ENCODE data around the gene SLC47A1.
A peak's percentile ranks its signal among the peaks of the same experiment; 100 is the strongest.
"Not testable (repeated sequence)": the region's sequence is repeated elsewhere in the genome, so short reads cannot be mapped to it uniquely, and the experiment has no call there.

Gene SLC47A1

GRCh38 chr17:19555746-19556145, 22.1 kb downstream of the SLC47A1 start:
- DNase-seq (ENCODE audit: low spot score): no peak

DNA sequence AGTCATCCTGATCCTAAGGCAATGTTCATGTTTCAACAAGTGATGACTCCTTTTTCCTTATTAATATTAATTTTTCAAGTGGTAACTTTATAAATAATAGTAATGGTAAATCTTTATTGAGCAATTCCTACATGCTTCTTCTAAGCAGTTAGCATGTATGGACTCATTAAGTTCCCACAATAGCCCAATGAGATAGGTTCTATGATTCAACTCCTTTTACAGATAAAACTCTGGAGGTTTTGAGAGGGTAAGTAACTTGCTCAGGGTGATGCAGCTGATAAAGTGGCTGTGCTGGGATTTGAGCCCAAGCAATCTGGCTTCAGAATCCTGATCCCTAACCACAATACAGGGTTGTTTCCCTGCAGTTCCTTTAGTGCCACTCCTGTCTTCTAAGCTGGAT, 25.3 kb downstream of the SLC47A1 start:
- no peak for DNase-seq (ENCODE audit: low spot score)

GRCh38 chr17:19561697-19562318, 28.2 kb downstream of the SLC47A1 start:
- no peak for DNase-seq (ENCODE audit: low spot score)

GRCh38 chr17:19565817-19566575, 32.3 kb downstream of the SLC47A1 start:
- no peak for DNase-seq (ENCODE audit: low spot score)

DNA sequence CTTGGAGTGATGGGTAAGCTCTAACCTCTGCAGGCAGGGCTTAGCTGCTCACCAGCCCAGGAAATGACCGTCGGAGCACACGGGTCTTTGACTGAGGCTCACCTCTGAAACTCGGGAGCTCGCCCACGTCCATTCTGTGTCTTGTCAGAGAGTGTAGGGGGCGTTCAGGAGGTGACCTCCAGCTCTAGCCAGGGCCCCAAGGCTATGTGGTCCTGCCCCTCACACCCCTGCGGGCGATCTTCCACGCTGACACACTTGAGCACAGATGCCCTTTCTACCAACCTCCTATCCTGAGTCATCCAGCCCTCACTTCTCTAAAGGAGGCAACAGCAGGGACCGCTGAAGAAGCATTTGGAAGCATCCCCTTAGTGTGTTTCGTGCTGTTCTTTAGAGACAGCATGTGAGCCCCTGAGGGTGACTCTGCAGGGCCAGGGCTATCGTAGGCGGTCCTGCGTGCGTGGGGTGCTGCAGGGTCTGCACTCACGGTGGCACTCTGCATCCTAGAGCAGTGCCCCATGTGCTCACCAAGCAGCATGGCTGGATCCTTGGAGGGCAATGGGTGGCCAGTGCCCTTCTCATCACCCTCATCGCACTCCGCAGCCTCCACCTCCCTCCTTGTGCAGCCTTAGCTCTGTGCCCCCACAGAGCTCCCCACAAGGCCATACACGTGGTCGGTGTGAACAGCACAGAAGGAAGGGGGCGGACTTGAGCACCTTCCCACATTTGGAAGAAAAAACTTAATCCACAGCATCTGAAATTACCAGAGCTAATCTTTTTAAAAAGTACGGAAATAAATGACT, 33.8 kb downstream of the SLC47A1 start:
- DNase-seq (ENCODE audit: low spot score): no peak

DNA sequence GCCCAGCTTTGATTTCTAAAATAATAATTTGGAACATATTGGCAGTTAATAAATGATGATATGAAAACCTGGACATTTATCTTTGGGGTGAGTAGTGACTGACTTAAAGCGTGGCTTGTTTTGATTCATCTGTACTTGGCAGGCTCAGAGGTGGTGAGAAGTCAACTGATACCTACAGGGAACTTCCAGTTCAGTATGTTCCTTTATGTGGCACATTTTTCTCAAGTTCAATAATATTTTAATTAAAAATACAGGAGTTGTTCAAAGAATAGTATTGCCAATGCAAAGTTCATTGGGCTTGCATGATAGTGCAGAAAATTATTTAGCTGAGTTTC, 34.3 kb downstream of the SLC47A1 start:
- DNase-seq (ENCODE audit: low spot score): no peak

- peak; percentile 42 for DNase-seq (ENCODE audit: low spot score)
These were observed 36.3 kb downstream of the SLC47A1 start for GRCh38 chr17:19569785-19570543.

GRCh38 chr17:19570544-19571062, 36.9 kb downstream of the SLC47A1 start:
- peak; percentile 18 for DNase-seq (ENCODE audit: low spot score)

GRCh38 chr17:19573075-19573474, 39.4 kb downstream of the SLC47A1 start:
- DNase-seq (ENCODE audit: low spot score): no peak

- no peak for DNase-seq (ENCODE audit: low spot score)
These were observed 41.3 kb downstream of the SLC47A1 start for GRCh38 chr17:19574956-19575355.

DNA sequence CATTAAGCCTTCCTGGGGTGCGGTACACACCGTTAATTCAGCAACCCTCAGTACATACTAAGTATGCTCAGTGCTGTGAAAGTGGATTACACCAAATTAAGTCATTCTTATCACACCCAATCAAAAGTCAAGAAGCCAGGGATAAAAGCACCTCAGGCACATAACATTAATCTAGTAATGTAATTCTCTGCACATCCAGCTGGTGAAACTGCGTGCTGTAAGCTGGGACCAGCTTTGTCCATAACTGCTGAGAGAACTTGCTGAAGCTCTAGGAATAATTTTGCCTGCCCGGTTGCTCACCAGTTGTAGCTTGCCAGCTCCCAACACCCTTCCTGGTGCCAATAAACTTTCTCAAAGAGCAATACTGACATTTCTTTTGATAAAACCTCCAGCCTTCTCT, 44.9 kb downstream of the SLC47A1 start:
- no peak for DNase-seq (ENCODE audit: low spot score)

GRCh38 chr17:19579192-19579761, 45.6 kb downstream of the SLC47A1 start:
- DNase-seq (ENCODE audit: low spot score): no peak

DNA sequence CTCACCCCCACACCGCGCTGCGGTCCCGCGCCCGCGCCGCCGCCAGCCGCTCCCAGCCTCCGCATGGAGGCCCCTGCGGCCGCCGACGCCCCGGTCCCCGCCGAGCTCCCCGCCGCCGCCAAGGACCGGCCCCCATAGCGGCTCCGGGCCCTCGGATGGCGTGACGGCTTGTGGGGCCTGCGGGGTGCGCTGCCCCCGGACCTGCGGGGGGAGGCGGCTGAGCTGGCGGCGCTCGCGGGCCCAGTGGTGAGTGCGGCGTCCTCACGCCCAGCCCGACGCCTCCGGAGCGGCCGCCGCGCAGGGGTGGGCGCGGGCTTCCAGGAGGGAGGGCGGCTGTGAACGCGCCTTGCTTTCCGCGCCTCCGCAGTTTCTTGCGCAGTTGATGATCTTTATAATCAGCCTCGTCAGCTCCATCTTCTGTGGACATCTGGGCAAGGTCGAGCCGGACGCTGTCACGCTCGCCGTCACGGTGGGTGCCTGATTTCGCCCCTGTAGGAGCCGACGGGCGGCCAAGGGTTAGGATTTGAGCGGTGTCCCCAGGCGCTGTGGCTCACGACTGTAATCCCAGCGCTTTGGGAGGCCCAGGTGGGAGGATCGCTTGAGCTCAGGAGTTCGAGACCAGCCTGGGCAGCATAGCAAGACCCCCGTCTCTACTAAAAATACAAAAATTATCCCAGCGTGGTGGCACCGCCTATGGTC, 46.4 kb downstream of the SLC47A1 start:
- DNase-seq (ENCODE audit: low spot score): no peak

GRCh38 chr17:19580566-19580920, 46.9 kb downstream of the SLC47A1 start:
- not testable (repeated sequence) for DNase-seq (ENCODE audit: low spot score)

- DNase-seq (ENCODE audit: low spot score): not testable (repeated sequence)
These were observed 48.5 kb downstream of the SLC47A1 start for GRCh38 chr17:19582152-19582551.

DNA sequence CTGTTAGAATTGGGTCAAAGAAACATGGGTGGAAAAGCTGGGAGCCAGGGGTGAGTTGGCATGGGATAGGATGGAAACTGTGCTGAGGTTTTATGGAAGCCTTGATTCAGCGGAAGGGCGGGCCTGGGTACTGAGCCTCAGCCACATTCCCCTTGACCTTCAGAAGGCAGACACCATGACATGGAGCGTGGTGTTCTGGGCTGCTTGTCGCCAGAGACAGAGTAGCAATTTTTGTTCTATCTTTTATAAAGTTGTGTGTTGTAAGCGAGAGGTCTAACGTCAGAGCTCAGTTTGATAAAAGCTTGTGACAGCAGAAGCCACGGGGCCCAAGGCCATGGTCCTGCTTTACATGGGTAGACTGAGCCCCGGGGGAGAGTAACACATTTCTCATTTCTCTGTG, 50.2 kb downstream of the SLC47A1 start:
- DNase-seq (ENCODE audit: low spot score): no peak

DNA sequence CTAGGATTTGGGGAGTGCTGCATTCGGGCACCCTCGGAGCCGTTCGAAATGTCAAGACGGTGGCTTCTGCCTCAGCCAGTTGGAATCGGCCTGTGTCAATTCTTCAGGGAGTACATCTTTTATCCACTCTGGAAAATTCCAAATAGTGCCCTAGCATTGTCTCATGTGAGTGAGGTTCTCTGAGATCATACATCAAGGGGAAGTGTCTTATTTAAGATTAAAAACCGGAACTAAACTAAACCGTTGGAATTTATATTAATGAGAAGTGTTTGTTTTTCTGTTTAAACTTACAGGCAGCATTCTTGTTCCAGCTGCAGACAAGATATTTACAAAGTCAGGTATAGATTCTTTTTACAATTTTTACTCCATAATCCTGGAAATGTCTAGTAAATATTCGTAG, 56.8 kb downstream of the SLC47A1 start:
- no peak for DNase-seq (ENCODE audit: low spot score)

DNA sequence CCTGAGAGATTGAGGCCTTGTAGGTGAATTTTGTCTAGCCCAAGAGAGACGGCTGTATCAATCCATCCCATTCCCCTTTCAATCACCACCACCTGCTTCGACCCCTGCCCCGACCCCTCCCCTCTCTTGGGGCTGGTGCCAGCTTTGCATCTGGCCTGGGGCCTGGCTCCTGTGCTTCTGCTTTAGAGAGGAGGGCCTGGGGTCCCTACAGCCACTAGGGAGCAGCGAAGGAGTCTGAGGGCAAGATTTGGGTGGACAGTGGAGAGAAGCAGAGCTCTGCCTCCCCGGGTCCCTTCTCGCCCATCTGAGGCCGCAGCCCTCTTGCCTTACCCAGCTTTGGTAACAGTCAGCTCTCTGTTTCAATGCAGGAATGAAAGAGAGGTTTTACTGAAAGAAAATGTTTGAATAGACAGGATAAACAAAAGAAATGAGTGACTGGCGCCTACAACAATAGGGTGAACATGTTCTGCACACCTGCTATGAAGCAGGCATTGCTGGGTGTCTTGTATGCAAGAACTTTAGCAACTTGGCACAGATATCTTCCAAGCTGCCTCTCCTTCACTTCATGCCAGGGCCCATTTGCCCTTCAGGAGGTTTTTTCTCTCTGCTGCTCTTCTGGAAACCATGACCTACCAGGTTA, 57.4 kb downstream of the SLC47A1 start:
- no peak for DNase-seq (ENCODE audit: low spot score)

DNA sequence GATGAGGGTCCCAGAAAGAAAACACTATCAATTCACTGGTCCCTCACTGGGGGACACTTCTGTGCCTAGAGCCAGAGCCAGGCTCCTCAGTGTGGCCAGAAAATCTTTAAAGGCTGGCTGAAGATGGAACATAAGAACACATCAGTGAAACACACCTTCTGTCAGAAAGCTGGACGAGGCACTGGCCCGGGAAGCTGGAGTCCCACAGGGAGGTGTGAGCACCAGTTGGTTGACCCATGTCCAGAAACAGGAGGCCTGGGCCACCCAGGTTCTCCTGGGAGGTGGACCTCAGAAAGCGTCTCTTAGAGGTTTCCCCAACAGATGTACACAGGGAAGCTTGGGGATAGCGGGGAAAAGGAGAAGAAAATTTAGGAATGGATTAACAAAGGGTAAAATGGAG, 58.7 kb downstream of the SLC47A1 start:
- no peak for DNase-seq (ENCODE audit: low spot score)

- no peak for DNase-seq (ENCODE audit: low spot score)
These were observed 63.2 kb downstream of the SLC47A1 start for GRCh38 chr17:19596869-19597268.

GRCh38 chr17:19610311-19610710, 76.7 kb downstream of the SLC47A1 start:
- no peak for DNase-seq (ENCODE audit: low spot score)

Data from LoVo (cell line).